Ascending aorta (tissue), 2 donors: ENCODE measurements around the gene IFT43. TPM values are rescaled to one million over a fixed set of nuclear protein-coding genes. Genes with fewer than 3 reads are reported as not detected.

Source experiments
- DNase-seq, 2 donors: peaks; one replicate each; pipeline ENCODE4 v3.0.0-alpha.2; 2019; ENCODE audit warnings: low spot score in 2 of 2
- H3K27ac ChIP-seq, 2 donors: fragments of 200-600 bp; sonication (generic); one replicate each; pipeline ENCODE4 v1.5.1; 2016 to 2017; ENCODE audit warnings: mild to moderate bottlenecking in 1 of 2
- H3K27me3 ChIP-seq: fragments of 200-600 bp; sonication (generic); one replicate; pipeline ENCODE4 v1.5.1; 2017
- H3K36me3 ChIP-seq, 2 donors: fragments of 200-600 bp; sonication (generic); one replicate each; pipeline ENCODE4 v1.5.1; 2016
- H3K4me1 ChIP-seq, 2 donors: fragments of 200-600 bp; sonication (generic); one replicate each; pipeline ENCODE4 v1.5.1; 2016 to 2017; ENCODE audit warnings: mild to moderate bottlenecking in 1 of 2
- H3K4me3 ChIP-seq, 2 donors: fragments of 200-600 bp; sonication (generic); one replicate each; pipeline ENCODE4 v1.5.1; 2016 to 2017; ENCODE audit warnings: mild to moderate bottlenecking in 1 of 2
- H3K9me3 ChIP-seq, 2 donors: fragments of 200-600 bp; sonication (generic); one replicate each; pipeline ENCODE4 v1.5.1; 2016
- CTCF ChIP-seq, 3 experiments: fragments of 200-600 bp in 2 of 3; fragments of 450-650 bp in 1 of 3; sonication (generic) in 2 of 3; IDR thresholded peaks; one replicate each; pipeline ENCODE4 v1.5.1; 2016 to 2019; ENCODE audit warnings: antibody characterized with exemption in 3 of 3, mild to moderate bottlenecking in 1 of 3, moderate library complexity in 1 of 3
- intact Hi-C: fragments of 100-400 bp; cut with DNase I; formaldehyde crosslinking; loops from one replicate; pipeline ENCODE4 v1.15.1; 2023
- total RNA-seq: library from RNA; depleted of rRNA; stranded (reverse); fragments of >200 nt; gene quantifications from one replicate; pipeline ENCODE4 v1.1.0, GENCODE V29; 2016

The IFT43 gene
- total RNA-seq, 1 donor from 2014 or later: 84.0 TPM

GRCh38 chr14:75976826-75977581, 8.6 kb upstream of the IFT43 start:
- Histone ChIP-seq H3K9me3 (no peaks in the 10 kb centered on the region), H3K4me1 (peaks cover 15 to 38% of the 10 kb centered on the region in 2 donors), H3K27ac (peak overlapping the region in 1 of 2 donors; percentile 15), H3K36me3 (no peaks in the 10 kb centered on the region), H3K4me3 (peak overlapping the region in 1 of 2 donors; percentile 24), H3K27me3 (no peaks in the 10 kb centered on the region)
- no peak for DNase-seq
- TF ChIP-seq CTCF (IDR thresholded peaks at IDR 0.05): no peak
- intact Hi-C loops: no loop called here

GRCh38 chr14:75977582-75977943, 8.0 kb upstream of the IFT43 start:
- DNase-seq: no peak
- Histone ChIP-seq H3K36me3 (no peaks in the 10 kb centered on the region), H3K4me3 (peak overlapping the region in 1 of 2 donors; percentile 24), H3K27ac (peak overlapping the region in 1 of 2 donors; percentile 15), H3K27me3 (no peaks in the 10 kb centered on the region), H3K9me3 (no peaks in the 10 kb centered on the region), H3K4me1 (peaks cover 15 to 38% of the 10 kb centered on the region in 2 donors)
- intact Hi-C loops: no loop called here
- TF ChIP-seq CTCF (IDR thresholded peaks at IDR 0.05): no peak

GRCh38 chr14:75978249-75978731, 7.3 kb upstream of the IFT43 start:
- TF ChIP-seq CTCF (IDR thresholded peaks at IDR 0.05): no peak
- Histone ChIP-seq H3K36me3 (no peaks in the 10 kb centered on the region), H3K4me1 (peaks cover 15 to 41% of the 10 kb centered on the region in 2 donors), H3K27ac (peak overlapping the region in 1 of 2 donors; percentile 100), H3K9me3 (no peaks in the 10 kb centered on the region), H3K4me3 (peak overlapping the region; percentile 81 to 88), H3K27me3 (no peaks in the 10 kb centered on the region)
- intact Hi-C loops: loop anchor here (2.0 kb wide), 1 partner anchor 71 kb away; no protein-coding TSS in a partner anchor
- DNase-seq: no peak

- no peaks in the 10 kb centered on the region for H3K27me3 ChIP-seq
- intact Hi-C loops: loop anchor here (2.0 kb wide), 1 partner anchor 72 kb away; no protein-coding TSS in a partner anchor
- peak; percentile 31 to 61 (median 43) for TF ChIP-seq CTCF (IDR thresholded peaks at IDR 0.05)
- H3K36me3 ChIP-seq: no peaks in the 10 kb centered on the region
- no peaks in the 10 kb centered on the region for H3K9me3 ChIP-seq
- DNase-seq: no peak
- H3K4me3 ChIP-seq: peak overlapping the region; percentile 81 to 88
- peak overlapping the region; percentile 99 to 100 for H3K27ac ChIP-seq
- H3K4me1 ChIP-seq: peaks cover 15 to 41% of the 10 kb centered on the region in 2 donors
Observed at GRCh38 chr14:75979071-75979571, 6.4 kb upstream of the IFT43 start.

GRCh38 chr14:75979648-75980565, 5.7 kb upstream of the IFT43 start:
- DNase-seq: peak in 1 of 2 donors; percentile 77
- Histone ChIP-seq H3K4me3 (peak overlapping the region; percentile 81 to 88), H3K36me3 (no peaks in the 10 kb centered on the region), H3K27me3 (no peaks in the 10 kb centered on the region), H3K4me1 (peaks cover 15 to 43% of the 10 kb centered on the region in 2 donors), H3K27ac (peak overlapping the region; percentile 99 to 100), H3K9me3 (no peaks in the 10 kb centered on the region)
- intact Hi-C loops: loop anchor here (2.0 to 10.0 kb wide), 4 partner anchors 73 to 1385 kb away; no protein-coding TSS in a partner anchor
- no peak for TF ChIP-seq CTCF (IDR thresholded peaks at IDR 0.05)
